ENCODE results near the gene BACH2. TPM values are rescaled to one million over a fixed set of nuclear protein-coding genes. Genes with fewer than 3 reads are reported as not detected.

The BACH2 gene
- total RNA-seq, 1 donor from 2014 or later, result 0.76 TPM

DNA sequence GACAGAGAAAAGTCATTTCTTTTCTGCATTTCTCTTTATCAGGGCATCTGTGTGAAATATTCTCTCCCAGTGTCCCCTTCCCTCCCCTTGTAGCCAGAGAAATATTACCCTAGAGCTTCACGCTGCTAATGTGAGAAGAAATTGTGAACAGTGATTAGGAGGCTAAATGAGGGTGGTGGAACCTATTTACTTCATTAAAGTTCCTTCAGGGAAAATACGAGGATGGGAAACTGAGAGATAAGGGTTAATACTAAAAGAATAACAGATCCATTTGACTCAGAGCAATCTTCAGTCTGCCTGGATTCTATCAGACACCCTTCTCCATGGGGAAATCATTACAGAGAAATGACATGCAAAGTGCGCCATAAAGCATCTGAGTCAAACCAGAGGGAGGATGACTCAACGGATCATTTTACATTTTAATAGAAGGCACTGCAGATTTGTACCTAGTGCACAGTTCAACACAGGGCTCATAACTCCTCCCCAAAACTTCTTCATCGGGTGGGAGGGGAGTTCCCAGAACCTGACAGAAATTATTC lies 271.1 kb downstream of the BACH2 start:
- peak; percentile 69 for ATAC-seq

DNA sequence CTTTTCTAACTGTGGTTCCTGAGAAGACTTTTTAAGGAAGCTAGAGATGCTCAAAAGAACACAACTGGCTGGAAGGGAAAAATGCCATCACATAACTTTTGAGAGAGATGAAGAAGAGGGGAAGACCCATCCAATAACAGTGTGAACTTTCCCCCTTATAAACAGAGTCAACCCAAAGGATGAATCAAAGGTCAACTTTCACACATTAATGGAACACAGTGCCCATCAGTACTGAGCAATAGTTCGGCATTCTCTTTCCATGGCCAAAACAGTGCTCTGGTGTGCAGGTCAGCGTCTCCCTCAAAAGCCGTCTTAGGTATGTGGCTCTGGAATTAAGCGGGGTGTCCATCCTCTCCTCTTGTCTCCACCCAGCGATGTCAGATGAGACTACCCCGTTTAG lies 272.0 kb downstream of the BACH2 start:
- ATAC-seq, result no peak

DNA sequence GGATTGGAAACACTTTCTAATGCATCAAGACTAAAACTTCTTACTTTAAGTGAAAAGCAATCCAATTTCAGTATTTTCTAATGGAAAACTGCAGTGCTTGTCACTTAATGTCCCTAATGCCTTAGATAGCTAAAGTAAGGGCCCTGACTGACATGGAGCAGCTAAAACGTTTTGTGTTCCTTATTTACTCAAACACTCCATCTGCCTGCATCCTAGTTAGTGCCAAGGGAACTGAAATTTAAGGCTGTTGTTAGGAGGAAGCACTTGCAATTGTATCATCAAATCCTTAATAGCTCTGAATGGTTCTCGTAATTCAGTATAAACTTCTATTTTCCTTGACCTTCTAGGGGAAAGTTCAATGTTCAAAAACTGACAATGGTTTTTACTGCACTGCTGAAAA lies 274.9 kb downstream of the BACH2 start:
- ATAC-seq, result no peak

DNA sequence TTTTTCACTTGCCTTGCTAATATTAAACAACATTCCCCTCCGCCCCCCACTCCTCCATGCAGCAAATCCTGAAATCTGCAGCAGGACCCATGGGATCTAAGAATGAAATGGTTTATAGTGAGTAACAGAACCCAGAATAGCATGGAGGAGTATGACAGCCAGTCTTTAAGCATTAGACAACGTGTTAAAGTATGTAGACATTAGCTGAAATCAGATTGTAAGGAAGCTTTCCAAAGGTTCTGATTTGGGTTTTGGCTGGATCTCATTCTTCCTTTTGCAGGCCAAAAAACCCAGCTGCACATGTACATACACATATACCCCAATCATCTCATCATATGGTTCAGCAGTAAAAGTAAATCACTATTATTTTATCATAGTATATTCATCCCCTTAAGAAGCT lies 275.9 kb downstream of the BACH2 start:
- no peak for ATAC-seq

DNA sequence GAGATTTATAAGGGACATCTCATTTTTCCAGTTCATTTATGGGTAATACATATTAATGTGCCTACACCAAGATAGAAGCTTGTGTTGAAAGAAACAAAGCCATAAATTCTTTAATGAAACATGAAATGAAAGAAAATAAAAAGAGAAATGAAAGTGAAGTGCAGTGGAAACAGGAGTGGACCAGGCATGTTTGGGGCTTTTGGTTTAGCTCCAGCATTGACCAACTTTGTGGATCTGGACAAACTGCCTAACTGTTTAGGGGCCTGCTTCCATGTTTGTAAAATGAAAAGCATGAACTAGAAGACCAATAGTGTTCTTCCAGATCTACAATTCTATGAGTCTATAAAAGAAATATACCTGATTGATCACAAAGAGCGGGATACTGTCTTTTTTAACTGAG lies 277.4 kb downstream of the BACH2 start:
- ATAC-seq, result no peak

DNA sequence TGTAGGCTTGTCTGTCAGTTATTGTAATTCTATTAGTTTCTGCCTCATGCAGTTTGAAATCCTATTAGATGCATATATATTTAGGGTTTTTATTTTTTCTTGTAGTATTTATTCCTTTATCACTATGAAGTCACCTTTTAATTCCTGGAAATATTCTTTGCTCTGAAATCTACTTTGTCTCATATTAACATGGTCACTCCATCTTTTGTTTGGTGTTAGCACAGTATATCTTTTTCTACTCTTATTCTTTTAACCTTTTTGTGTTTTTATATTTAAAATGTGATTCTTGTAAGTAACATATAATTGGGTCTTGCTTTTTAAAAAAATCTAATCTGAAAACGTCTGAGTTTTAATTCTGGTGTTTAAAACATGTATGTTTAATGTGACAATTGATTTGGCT lies 280.8 kb downstream of the BACH2 start:
- ATAC-seq, result no peak

DNA sequence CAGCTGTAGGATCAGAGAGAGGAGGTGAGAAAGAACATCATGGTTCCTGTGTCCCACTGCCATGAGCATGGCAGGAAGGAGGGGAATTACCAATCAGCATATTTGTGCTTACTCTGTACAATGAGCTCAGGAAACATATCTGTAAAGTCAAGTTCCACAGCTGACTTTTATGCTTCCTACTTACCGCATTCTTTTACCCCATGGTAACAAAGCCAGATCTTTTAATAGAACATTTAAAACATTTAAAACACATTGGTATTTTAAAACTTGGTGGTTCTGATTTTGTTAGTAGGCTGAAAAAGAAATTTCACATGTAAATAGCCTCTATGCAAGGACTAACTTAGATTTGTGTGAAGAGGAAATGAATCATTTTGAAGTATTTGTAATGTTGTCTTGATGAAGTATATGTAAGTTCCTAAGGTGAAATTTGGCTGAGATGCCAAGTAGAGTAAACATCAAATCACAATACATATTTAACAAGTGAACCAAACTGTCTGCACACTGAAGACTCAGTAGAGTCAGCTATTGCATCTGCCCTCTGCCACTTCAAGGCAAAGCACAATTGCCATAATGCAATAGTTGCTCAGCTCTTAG lies 287.6 kb downstream of the BACH2 start:
- peak; percentile 51 for ATAC-seq

DNA sequence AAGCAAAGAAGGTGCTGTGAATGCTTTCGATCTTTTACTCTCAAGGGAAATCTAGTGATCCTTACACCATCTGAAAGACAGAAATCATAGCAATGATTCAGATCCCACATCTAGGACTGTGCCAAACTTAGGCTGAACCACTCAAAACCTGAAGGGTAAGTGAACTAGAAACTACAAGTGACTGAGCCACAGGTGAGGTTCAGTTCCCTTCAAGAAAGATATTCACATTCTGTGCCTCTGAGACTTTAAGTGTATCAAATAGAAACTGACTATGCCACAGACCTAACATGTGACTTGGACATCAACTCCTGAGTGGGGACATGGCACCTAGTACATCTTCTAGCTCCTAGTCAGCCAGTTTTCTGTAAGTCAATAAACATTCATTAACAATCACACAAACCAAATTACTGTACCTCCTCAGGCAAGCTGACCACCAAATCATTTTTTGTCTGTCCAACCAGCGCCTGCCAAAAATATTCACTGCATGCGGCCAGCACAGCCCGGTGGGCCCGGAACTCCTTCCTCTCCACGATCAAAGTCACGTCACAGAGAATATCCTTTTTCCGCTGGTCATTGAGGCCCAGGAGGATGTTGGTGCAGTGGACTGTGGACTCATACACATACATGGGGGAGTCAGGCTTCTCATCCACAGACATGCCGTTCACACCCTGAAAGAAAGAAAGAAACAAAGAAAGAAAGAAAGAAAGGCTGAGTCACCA lies 288.3 kb downstream of the BACH2 start:
- no peak for ATAC-seq

DNA sequence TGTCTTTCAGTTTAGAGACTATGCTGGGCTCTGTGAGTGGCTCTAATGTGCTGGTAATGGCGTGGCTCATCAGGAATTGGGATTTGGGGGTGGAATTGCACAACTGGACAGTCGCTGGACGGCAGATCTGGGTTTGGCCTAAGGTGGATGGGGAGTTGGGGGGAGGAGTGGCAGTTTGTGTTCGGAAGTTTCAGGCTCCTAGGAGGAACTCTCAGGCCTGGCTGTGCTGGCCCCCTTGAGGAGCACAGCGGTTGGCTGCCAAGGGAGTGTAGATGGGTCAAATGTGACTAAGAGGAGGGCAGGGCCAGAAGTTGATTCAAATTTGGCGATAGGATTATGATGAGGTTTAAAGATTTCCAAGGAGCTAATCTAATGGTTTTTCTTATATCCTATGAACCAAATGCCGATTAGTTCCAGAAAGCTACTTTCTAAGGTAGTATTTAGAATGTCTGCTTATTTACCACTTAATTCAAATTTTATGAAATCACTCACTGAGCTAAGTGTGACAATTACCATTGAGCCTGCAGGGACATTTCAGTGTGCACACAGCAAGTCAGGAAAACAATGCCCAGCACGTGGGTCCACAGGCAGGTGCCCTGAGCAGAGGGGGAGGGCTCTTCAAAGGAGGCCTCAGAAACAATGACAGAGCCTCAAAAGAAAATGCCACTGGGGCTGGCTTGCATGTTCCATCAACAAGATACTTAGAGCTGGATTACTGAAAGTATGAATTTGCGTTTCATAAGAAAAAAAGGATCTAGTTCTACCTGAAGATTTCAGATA lies 291.4 kb downstream of the BACH2 start:
- no peak for ATAC-seq

DNA sequence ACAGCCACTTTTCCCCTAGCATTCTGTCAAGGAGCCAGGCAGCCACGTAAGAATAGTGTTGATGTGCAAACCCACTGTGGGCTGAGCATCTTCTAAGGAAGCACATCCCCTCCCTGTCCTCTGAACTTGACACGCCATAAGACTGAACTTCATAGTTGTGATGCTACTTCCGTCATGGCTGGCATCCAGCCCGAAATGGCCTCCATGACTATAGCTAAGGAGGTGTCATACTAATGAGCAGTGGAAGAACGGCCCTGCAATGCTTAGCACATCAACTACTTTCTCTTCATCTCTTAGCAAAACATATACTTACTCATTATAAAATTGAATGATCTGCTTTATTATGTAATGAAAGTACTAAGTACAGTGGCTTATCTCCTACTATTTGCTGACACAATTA lies 292.1 kb downstream of the BACH2 start:
- ATAC-seq, result peak; percentile 30

DNA sequence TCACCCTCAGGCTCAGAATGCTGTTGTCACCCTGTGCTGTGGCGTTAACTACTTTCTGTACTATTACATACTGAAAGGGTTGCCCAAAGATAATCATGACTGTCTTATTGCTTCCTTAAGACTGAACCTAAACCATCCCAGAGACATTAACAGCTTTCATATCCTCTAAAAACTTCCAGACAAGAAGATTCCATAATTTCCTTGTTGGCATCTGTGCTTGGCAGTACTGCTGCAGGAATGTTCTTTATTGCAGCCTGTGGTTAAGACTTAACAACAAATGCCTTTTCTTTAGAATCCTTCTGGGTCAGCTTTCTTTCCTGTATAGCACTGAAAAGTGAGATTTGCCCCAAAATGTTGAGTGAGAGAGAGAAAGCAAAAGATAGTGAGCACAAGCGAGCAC lies 292.7 kb downstream of the BACH2 start:
- ATAC-seq, result no peak

DNA sequence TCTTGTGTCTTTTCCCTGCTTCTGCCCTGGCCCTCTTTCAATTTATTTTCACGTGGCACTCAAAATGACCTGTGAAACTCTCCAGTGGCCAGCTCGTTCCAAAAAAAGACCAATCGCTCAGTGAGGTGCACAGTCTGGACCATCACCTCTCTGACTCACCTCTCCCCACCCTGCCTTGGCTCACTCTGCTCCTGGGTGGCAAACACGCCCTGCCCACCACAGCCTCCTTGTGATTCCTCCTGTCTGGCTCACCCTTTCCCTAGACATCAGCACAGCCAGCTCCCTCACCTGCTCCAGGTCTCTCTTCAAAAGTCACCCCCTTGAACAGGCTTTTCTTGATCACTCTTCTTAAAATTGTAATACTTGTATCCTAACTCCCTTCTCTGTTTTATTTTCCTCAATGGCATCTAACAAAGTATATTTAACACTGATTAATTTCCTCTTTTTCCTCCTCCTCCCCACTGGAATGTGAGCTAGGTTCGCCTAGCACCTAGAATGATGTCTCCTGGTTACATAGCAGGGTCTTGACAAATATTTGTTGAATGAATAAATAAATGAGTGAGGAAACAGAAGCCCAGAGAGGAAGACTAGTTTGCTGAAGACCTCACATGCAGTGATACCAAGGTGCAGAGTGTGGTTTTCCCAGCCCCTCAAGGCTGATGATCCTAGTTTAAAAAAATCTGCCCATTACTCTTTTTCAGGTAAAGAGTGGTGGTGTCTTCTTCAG lies 293.4 kb downstream of the BACH2 start:
- peak; percentile 39 for ATAC-seq

DNA sequence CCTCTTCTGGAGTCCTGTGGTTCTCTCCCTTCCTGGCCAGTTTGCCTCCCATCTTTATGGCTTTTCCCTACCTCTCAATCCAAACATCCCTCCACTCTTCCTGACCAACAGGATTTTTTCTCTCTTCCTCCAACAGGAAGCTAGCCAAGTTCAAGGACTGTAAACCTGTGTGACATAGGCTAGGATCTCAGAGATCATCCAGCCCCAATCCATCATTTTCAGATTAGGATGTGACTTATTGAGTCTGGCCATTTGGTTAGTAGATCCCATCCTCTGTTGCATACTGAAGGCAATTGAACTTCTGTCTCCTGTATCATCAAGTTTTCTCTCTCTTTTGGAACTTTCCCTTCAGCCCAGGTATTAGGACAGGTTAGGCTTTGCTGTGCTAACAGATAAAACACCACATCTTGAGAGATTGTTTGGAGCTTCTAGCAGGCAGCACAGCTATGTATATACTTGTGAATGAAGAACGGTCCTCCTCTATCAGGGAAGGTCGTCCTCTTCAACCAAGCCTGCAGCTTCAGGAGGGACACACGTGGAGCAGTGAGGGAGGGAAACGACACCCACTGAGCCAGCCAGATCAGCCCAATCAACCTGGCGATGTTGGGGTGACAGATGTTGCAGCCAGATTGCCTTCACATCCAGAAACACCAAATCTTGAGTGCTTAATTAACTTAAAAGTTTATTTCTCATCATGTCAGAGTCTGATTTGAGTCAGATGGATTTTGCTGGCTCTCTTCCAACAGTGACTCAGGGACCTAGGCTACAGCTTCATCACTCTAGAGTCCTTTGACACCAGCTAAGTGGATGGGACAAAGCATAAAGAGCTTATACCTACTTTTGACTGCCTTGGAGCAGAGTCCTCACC lies 295.5 kb downstream of the BACH2 start:
- ATAC-seq, result peak; percentile 76

DNA sequence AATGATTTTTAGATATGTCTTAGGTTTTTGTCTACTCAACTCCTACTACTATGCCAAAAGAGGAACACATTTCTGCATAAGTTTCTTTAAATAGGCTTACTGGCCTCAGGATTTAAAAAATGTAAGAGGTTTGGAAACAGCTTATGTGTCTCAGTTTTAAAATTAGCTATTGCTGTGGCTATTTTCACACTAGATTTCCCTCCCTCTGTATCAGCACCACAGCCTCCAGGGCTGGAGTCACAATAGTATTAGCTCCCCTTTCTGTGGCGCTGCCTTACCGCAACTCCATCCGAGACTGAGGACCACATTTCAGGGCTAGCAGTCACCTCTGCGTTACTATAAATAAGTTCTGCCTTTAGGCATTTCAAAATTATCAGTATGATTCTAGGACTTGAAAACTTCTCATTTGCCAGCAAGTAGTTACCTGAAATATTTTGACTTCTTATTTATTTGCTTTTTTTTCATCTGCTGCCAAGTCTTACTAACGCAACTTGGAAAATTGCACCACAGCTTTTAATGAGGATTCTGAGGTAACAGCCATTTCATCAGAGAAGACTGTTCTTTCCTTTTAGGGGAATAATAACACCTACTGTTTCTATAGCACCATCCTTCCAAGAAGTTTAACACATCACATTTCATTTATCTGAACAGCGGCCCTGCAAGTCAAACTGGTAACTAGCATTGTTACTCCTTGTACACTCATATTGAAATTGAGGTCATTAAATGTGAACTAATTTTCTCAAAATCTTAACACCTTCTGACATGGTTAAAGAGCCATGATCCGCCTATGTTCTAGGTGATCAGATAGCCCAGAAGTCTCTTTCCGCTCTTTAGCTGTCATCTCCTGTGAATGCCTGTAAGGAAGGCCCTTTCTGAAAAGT lies 296.5 kb downstream of the BACH2 start:
- ATAC-seq, result peak; percentile 34

DNA sequence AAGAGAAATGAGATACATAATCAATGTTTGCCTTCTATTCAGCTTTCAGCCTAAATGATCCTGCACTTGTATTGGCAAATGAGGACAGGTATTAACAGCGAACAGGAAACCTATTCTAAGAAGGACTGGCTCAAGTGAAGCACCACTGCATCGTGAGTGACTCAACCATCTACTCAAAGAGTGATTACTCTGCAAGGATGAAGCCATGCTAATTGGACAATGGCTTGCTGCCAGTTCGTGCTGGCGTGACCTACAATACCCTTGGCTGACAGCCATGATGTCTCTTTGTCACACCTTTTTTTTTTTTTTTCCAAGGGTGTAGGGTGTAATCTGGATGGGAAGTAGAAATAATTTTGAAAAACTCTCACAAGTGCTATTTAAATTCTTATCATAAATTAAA lies 297.5 kb downstream of the BACH2 start:
- peak; percentile 91 for ATAC-seq

DNA sequence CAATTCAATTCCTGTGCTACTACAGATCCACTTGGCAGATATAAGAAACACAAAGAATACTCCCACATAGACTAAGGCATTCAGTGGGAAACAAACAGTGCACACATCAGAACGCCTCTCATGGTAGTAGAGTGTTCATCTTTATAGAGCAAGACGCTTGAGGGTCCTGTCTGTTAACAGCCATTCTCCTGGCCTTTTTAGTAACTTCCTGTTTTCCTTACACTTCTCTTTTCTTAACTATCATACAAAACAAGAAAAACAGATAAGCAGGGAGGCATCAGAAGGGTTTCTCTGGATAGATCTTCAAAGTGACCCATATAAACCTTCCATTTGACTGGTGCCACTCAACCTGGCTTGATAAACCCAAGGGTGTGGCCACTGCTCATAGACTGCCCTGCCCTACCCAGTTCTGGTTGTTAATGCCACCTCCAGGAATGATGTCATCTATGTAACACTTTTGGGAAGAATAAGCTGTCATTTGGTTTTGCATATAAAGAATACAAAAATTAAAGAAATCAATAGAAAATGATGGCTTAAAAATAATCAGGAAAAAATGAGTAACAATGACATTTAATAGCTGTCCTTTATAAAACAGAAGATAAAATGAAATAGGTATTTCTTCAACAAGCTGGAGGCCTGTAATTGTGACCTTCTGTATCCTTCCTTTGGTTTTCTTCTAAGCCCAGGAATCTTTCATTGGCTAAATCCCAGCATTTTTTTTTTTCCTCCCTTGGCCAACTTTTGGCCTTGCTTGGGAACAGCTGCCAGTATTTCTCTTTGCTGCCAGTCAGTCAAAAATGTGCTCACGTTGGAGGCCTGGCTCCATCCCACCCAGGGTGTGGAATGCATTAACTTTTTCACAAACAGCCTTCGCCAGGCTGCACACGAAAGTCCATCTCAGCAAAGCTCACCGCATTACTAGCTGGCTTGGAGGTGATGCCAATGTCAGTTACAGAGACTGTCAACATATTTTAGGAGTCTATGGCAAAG lies 298.9 kb downstream of the BACH2 start:
- peak; percentile 48 for ATAC-seq

DNA sequence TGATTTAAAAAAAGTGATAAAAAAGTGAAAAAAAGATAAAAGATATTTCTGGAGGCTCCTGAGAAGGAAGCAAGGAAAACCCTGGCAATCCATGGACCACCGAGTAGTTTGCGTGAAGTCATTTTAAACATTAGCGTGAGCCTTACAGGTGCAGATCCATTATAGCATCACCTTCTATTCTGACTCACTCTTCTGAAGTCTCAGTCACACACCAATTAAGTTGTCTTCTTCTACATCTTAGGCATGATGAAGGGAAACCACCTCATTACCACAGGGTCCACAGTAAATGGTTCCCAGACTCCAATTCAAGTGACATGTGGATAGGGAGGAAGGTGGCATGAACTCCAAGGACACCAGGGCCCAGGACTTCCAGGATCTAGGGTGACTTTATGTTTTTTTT lies 303.2 kb downstream of the BACH2 start:
- no peak for ATAC-seq

DNA sequence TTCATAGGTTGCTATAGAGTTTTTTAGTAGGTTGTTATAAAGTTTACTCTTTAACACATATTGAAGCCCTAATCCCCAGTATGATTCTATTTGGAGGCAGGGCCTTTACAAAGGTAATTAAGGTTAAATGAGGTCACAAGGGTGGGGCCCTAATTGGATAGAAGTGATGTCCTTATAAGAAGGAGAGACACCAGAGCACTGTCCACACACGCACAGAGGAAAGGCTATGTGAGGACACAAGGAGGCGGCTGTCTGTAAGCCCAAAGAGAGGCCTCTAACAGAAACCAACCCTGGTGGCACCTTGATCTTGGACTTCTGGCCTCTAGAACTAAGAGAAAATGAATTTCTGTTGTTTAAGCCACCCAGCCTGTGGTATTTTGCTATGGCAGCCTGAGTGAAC lies 303.8 kb downstream of the BACH2 start:
- peak; percentile 48 for ATAC-seq

DNA sequence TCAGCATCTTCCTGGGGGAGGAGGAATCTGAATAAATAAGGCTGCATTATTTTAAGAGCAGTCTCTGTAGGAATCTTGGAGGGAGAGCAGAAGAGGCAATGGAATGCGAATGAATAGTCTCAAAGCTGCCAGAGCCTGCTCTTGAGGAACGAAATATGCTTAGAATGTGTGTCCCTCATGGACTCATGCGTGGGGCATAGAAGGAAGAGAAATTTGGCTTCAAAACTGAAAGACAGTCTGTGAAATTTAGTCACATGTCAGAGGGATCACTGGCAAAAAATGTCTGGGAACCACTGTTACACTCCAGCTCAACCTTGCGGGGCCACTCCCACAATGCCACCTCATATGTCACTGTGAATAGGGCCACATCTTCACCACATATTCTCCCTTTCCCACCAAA lies 306.9 kb downstream of the BACH2 start:
- no peak for ATAC-seq

DNA sequence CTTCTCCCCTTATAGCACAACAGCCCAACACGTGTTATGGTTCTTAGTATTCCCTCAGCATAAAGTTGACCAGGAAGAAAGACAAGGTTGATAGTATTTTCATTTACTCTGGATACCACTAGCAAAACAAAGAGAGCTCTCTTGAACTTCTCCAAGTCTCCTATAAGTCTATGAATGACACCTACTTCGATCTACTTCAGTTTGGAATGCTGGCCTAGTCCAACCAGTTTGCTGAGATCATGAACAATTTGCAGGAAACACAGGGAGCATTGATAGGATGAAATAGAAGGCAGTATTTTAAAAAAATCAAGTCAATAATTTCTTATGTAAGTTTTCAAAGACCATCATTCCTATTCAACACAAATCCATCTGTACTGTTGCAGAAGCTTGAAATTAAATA lies 308.8 kb downstream of the BACH2 start:
- no peak for ATAC-seq

Measured in esophagus mucosa (tissue), 1 donor.